SK-N-SH treated with all-trans-retinoic acid at 6 μM for 48 hours (cell line): Measurements from ENCODE around the gene KRT78.

Experiments
- ATAC-seq: fragments of 200-7000 bp; cut with Tn5 transposase; 3 replicates; pipeline ENCODE4 v1.9.1; 2020; ENCODE audit warnings: mild to moderate bottlenecking, moderate library complexity
- ARNTL ChIP-seq: fragments of 450-650 bp; formaldehyde crosslinking; IDR thresholded peaks from 2 replicates; pipeline ENCODE4 v1.5.0; 2020; ENCODE audit warnings: low read depth, mild to moderate bottlenecking, moderate library complexity, borderline replicate concordance
- CSDC2 ChIP-seq: fragments of 250-450 bp; sonication (Bioruptor Pico); IDR thresholded peaks from 2 replicates; pipeline ENCODE4 v1.5.0; 2020; ENCODE audit warnings: mild to moderate bottlenecking, moderate library complexity
- ESRRG ChIP-seq: fragments of 250-450 bp; sonication (Bioruptor Pico); IDR thresholded peaks from 2 replicates; pipeline ENCODE4 v1.6.1; 2021; ENCODE audit warnings: mild to moderate bottlenecking
- GLIS3 ChIP-seq: fragments of 250-450 bp; sonication (Bioruptor Pico); IDR thresholded peaks from 2 replicates; pipeline ENCODE4 v1.5.0; 2020; ENCODE audit warnings: mild to moderate bottlenecking, moderate library complexity
- ISL1 ChIP-seq: fragments of 250-450 bp; sonication (Bioruptor Pico); IDR thresholded peaks from 2 replicates; pipeline ENCODE4 v2.1.2; 2022; ENCODE audit warnings: mild to moderate bottlenecking, moderate library complexity
- OSR1 ChIP-seq: fragments of 250-450 bp; sonication (Bioruptor Pico); IDR thresholded peaks from 2 replicates; pipeline ENCODE4 v1.8.0; 2022; ENCODE audit warnings: moderate library complexity, mild to moderate bottlenecking, inconsistent platforms
- PPARA ChIP-seq: fragments of 250-450 bp; sonication (Bioruptor Pico); IDR thresholded peaks from 2 replicates; pipeline ENCODE4 v1.5.0; 2020; ENCODE audit warnings: mild to moderate bottlenecking, borderline replicate concordance
- RARB ChIP-seq: fragments of 250-450 bp; sonication (Bioruptor Pico); IDR thresholded peaks from 2 replicates; pipeline ENCODE4 v1.8.0; 2021; ENCODE audit warnings: mild to moderate bottlenecking, moderate library complexity
- SNAI2 ChIP-seq: fragments of 250-450 bp; sonication (Bioruptor Pico); IDR thresholded peaks from 2 replicates; pipeline ENCODE4 v1.5.0; 2020; ENCODE audit warnings: mild to moderate bottlenecking, moderate library complexity
- TCF4 ChIP-seq: fragments of 250-450 bp; sonication (Bioruptor Pico); IDR thresholded peaks from 2 replicates; pipeline ENCODE4 v1.8.0; 2021; ENCODE audit warnings: mild to moderate bottlenecking, moderate library complexity, borderline replicate concordance
- TOX ChIP-seq: fragments of 250-450 bp; sonication (Bioruptor Pico); IDR thresholded peaks from 2 replicates; pipeline ENCODE4 v1.8.0; 2021; ENCODE audit warnings: mild to moderate bottlenecking, moderate library complexity, borderline replicate concordance
- ZC3H10 ChIP-seq: fragments of 250-450 bp; sonication (Bioruptor Pico); IDR thresholded peaks from 2 replicates; pipeline ENCODE4 v1.5.1; 2021; ENCODE audit warnings: mild to moderate bottlenecking, moderate library complexity
- ZFP3 ChIP-seq: fragments of 250-450 bp; sonication (Bioruptor Pico); IDR thresholded peaks from 2 replicates; pipeline ENCODE4 v1.5.0; 2020; ENCODE audit warnings: mild to moderate bottlenecking, moderate library complexity
- ZFP30 ChIP-seq: fragments of 450-650 bp; formaldehyde crosslinking; IDR thresholded peaks from 2 replicates; pipeline ENCODE4 v1.5.0; 2022; ENCODE audit warnings: mild to moderate bottlenecking, moderate library complexity
- ZNF565 ChIP-seq: fragments of 450-650 bp; formaldehyde crosslinking; conservative IDR thresholded peaks from 2 replicates; pipeline ENCODE4 v1.5.0; 2020; ENCODE audit warnings: low read depth, mild to moderate bottlenecking, moderate library complexity
- ZNF70 ChIP-seq: fragments of 450-650 bp; formaldehyde crosslinking; IDR thresholded peaks from 2 replicates; pipeline ENCODE4 v1.5.0; 2020; ENCODE audit warnings: mild to moderate bottlenecking, moderate library complexity
- ZNF8 ChIP-seq: fragments of 450-650 bp; formaldehyde crosslinking; IDR thresholded peaks from 2 replicates; pipeline ENCODE4 v1.5.0; 2020; ENCODE audit warnings: mild to moderate bottlenecking, moderate library complexity
- TF ChIP-seq, protein P1 (sequence below): fragments of 250-450 bp; sonication (Bioruptor Pico); IDR thresholded peaks from 2 replicates; pipeline ENCODE4 v1.8.0; 2020; ENCODE audit warnings: mild to moderate bottlenecking, moderate library complexity, borderline replicate concordance
- TF ChIP-seq, protein P2 (sequence below): fragments of 250-450 bp; sonication (Bioruptor Pico); IDR thresholded peaks from 2 replicates; pipeline ENCODE4 v1.5.0; 2020; ENCODE audit warnings: mild to moderate bottlenecking, moderate library complexity
- TF ChIP-seq, protein P3 (sequence below): fragments of 250-450 bp; sonication (Bioruptor Pico); IDR thresholded peaks from 2 replicates; pipeline ENCODE4 v1.5.1; 2020; ENCODE audit warnings: low read depth, mild to moderate bottlenecking, moderate library complexity
- TF ChIP-seq, protein P4 (sequence below): fragments of 250-450 bp; sonication (Bioruptor Pico); IDR thresholded peaks from 2 replicates; pipeline ENCODE4 v1.8.0; 2021; ENCODE audit warnings: low read depth, mild to moderate bottlenecking, moderate library complexity, borderline replicate concordance
- TF ChIP-seq, protein P5 (sequence below): fragments of 250-450 bp; sonication (Bioruptor Pico); IDR thresholded peaks from 2 replicates; pipeline ENCODE4 v1.5.1; 2021; ENCODE audit warnings: mild to moderate bottlenecking, moderate library complexity

Gene KRT78

DNA sequence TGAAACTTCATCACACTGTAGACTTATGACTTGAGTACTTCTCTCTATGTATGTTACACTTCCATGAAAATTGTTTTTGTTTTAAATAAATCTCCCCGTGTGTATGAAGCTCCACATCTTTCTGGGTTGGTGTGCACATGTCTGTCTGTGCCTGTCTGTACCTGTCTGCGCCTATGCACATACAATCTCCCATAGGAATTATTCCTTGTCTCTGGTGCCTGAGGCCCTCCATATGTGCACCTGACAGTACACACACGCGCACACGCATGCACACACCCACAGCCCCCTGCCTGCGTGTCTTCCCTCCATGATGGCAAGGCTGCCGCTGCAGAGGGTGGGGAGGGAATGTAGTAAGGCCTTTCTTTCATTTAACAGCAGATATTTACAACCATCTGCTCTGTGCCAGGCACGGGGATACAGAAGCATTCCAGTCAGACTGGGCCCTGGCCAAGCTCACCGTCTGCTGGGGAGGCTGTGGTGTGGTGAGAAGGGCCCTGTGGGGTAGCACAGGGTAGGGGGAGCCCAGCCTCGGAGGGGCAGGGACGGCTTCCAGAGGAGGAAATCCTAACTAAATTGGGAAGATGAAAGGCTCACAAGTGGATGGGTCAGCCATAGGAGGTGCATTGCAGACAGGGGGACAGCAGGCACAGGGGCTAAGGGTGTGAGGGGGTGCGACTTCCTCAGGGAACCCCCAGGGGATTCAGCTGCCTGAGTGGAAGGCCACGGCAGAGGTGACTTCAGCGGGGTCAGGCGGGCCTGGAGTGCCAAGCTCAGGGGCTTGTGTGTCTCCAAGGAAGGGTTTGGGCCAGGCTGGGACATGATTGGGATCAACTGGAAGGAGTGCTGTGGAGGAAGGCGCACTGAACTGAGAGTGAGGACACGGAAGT lies 30.0 kb upstream of the KRT78 start (continued):
- TF ChIP-seq SNAI2 (no peak), ZC3H10 (CRISPR knock-in tag) (no peak), ZNF8 (CRISPR knock-in tag) (no peak), TCF4 (CRISPR knock-in tag) (no peak), RARB (CRISPR knock-in tag) (no peak), ISL1 (CRISPR knock-in tag) (no peak), ZNF565 (CRISPR knock-in tag) (no peak)

DNA sequence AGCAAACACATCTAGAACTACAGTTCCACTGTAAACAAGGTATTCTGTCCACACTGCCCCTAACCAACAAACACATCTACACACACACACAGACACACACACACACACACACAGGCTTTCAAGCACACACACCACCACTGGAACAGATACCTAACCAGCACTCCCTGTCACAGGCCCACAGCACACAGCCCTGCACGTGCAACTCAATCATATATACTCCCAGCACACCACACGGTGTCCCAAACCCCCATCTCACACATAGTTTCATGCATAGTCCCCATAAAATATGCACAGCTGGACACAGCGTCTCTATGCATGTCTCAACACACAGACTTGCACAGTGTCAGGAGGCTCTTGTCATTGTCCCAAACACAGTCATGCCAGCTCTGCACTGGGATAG lies 28.4 kb upstream of the KRT78 start:
- no peak for ATAC-seq
- no peak for TF ChIP-seq ZFP3 (CRISPR knock-in tag)

DNA sequence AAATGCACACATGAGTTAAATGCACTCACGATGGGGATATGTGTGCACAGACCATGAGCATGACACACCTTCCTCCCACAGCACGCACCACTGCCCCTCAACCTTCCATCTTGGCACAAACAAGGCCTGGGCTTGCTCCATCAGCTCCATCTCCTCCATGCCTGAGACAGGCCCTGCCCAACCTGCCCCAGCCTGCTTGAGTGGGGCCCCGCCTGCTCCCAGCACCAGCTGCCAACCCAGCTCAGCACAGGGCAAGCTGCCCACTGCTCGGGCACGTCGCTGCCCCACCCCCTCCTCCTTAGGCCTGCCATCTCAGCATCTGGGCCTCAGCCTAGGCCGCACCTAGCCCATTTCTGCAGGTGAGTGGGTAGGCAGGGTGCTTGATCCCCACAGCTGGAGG lies 27.6 kb upstream of the KRT78 start:
- TF ChIP-seq, protein P1, sequence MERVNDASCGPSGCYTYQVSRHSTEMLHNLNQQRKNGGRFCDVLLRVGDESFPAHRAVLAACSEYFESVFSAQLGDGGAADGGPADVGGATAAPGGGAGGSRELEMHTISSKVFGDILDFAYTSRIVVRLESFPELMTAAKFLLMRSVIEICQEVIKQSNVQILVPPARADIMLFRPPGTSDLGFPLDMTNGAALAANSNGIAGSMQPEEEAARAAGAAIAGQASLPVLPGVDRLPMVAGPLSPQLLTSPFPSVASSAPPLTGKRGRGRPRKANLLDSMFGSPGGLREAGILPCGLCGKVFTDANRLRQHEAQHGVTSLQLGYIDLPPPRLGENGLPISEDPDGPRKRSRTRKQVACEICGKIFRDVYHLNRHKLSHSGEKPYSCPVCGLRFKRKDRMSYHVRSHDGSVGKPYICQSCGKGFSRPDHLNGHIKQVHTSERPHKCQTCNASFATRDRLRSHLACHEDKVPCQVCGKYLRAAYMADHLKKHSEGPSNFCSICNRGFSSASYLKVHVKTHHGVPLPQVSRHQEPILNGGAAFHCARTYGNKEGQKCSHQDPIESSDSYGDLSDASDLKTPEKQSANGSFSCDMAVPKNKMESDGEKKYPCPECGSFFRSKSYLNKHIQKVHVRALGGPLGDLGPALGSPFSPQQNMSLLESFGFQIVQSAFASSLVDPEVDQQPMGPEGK (CRISPR knock-in tag), result no peak
- no peak for TF ChIP-seq PPARA (CRISPR knock-in tag)
- TF ChIP-seq, protein P2, sequence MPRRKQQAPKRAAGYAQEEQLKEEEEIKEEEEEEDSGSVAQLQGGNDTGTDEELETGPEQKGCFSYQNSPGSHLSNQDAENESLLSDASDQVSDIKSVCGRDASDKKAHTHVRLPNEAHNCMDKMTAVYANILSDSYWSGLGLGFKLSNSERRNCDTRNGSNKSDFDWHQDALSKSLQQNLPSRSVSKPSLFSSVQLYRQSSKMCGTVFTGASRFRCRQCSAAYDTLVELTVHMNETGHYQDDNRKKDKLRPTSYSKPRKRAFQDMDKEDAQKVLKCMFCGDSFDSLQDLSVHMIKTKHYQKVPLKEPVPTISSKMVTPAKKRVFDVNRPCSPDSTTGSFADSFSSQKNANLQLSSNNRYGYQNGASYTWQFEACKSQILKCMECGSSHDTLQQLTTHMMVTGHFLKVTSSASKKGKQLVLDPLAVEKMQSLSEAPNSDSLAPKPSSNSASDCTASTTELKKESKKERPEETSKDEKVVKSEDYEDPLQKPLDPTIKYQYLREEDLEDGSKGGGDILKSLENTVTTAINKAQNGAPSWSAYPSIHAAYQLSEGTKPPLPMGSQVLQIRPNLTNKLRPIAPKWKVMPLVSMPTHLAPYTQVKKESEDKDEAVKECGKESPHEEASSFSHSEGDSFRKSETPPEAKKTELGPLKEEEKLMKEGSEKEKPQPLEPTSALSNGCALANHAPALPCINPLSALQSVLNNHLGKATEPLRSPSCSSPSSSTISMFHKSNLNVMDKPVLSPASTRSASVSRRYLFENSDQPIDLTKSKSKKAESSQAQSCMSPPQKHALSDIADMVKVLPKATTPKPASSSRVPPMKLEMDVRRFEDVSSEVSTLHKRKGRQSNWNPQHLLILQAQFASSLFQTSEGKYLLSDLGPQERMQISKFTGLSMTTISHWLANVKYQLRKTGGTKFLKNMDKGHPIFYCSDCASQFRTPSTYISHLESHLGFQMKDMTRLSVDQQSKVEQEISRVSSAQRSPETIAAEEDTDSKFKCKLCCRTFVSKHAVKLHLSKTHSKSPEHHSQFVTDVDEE (CRISPR knock-in tag), result no peak
- TF ChIP-seq ZFP30 (CRISPR knock-in tag), result no peak
- no peak for TF ChIP-seq TCF4 (CRISPR knock-in tag)
- no peak for TF ChIP-seq SNAI2
- TF ChIP-seq, protein P3, sequence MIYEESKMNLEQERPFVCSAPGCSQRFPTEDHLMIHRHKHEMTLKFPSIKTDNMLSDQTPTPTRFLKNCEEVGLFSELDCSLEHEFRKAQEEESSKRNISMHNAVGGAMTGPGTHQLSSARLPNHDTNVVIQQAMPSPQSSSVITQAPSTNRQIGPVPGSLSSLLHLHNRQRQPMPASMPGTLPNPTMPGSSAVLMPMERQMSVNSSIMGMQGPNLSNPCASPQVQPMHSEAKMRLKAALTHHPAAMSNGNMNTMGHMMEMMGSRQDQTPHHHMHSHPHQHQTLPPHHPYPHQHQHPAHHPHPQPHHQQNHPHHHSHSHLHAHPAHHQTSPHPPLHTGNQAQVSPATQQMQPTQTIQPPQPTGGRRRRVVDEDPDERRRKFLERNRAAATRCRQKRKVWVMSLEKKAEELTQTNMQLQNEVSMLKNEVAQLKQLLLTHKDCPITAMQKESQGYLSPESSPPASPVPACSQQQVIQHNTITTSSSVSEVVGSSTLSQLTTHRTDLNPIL (CRISPR knock-in tag), result no peak
- TF ChIP-seq ZNF8 (CRISPR knock-in tag), result no peak
- TF ChIP-seq ESRRG (CRISPR knock-in tag), result no peak
- no peak for TF ChIP-seq ISL1 (CRISPR knock-in tag)
- TF ChIP-seq, all 23 proteins: peak for 0

DNA sequence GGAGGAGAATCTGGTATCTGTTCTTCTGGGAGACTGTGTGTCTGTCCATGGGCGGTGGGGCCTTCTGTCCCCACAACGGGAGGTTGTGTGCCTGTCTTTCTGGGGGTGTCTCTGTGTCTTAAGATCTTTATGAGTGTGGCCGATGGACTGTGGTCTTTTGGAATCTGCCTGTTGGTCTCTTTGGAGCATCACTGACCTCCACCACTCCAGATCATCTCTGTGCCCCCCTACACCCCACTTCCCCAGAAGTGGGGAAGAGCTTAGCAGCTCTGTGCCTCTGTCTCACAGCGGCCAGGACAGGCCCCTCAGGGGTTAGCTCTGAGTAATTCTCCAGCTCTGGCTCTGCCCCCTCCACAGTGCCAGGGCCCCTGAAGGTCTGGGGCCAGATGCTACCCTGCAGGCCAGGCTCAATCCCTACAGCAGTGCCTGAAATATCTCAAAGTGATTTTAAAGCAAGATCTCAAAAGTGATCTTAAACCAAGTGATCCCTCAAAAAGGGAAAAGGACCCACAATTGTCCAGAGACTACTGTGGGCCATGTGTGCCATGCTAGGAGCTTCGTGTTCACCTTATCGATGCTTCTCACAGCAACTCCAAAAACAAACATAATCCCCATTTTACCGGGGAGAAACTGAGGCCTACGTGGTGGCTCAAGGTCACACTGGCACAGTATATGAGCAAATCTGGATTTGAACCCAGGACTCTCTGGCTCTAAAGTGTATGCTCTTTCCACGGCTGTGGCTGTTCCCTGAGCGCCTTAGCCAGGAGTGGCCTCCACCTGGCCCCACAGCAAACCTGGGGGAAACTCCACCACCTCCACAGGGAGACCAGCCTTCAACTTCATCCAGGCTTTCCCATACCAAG lies 26.0 kb upstream of the KRT78 start:
- ATAC-seq, result no peak
- TF ChIP-seq OSR1 (CRISPR knock-in tag) (no peak), RARB (CRISPR knock-in tag) (no peak), TCF4 (CRISPR knock-in tag) (no peak), ZNF8 (CRISPR knock-in tag) (no peak), ISL1 (CRISPR knock-in tag) (no peak), ESRRG (CRISPR knock-in tag) (no peak), ARNTL (CRISPR knock-in tag) (no peak), ZFP3 (CRISPR knock-in tag) (no peak), TOX (CRISPR knock-in tag) (no peak), GLIS3 (CRISPR knock-in tag) (no peak), ZNF70 (no peak), CSDC2 (CRISPR knock-in tag) (no peak), ZFP30 (CRISPR knock-in tag) (no peak)
- TF ChIP-seq, protein P4, sequence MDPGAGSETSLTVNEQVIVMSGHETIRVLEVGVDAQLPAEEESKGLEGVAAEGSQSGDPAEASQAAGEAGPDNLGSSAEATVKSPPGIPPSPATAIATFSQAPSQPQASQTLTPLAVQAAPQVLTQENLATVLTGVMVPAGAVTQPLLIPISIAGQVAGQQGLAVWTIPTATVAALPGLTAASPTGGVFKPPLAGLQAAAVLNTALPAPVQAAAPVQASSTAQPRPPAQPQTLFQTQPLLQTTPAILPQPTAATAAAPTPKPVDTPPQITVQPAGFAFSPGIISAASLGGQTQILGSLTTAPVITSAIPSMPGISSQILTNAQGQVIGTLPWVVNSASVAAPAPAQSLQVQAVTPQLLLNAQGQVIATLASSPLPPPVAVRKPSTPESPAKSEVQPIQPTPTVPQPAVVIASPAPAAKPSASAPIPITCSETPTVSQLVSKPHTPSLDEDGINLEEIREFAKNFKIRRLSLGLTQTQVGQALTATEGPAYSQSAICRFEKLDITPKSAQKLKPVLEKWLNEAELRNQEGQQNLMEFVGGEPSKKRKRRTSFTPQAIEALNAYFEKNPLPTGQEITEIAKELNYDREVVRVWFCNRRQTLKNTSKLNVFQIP (CRISPR knock-in tag), result no peak
- TF ChIP-seq, protein P5, sequence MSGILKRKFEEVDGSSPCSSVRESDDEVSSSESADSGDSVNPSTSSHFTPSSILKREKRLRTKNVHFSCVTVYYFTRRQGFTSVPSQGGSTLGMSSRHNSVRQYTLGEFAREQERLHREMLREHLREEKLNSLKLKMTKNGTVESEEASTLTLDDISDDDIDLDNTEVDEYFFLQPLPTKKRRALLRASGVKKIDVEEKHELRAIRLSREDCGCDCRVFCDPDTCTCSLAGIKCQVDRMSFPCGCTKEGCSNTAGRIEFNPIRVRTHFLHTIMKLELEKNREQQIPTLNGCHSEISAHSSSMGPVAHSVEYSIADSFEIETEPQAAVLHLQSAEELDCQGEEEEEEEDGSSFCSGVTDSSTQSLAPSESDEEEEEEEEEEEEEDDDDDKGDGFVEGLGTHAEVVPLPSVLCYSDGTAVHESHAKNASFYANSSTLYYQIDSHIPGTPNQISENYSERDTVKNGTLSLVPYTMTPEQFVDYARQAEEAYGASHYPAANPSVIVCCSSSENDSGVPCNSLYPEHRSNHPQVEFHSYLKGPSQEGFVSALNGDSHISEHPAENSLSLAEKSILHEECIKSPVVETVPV (CRISPR knock-in tag), result no peak
- TF ChIP-seq, protein P2 (CRISPR knock-in tag), result no peak

More for the DNA sequence above, 27.6 kb upstream of the KRT78 start:
- no peak for ATAC-seq
